ENCODE results near the gene APOLD1.
"Not testable (repeated sequence)": the region's sequence is repeated elsewhere in the genome, so short reads cannot be mapped to it uniquely, and the experiment has no call there.

APOLD1 gene

GRCh38 chr12:12799163-12799920 lies 13.9 kb downstream of the APOLD1 start:
- TF ChIP-seq CTCF (IDR thresholded peaks at IDR 0.05; ENCODE audit: borderline replicate concordance, insufficient read depth, low read depth, low read length), result no peak
- no peak overlapping the region for H3K4me3 ChIP-seq (ENCODE audit: low read depth, low read length)

DNA sequence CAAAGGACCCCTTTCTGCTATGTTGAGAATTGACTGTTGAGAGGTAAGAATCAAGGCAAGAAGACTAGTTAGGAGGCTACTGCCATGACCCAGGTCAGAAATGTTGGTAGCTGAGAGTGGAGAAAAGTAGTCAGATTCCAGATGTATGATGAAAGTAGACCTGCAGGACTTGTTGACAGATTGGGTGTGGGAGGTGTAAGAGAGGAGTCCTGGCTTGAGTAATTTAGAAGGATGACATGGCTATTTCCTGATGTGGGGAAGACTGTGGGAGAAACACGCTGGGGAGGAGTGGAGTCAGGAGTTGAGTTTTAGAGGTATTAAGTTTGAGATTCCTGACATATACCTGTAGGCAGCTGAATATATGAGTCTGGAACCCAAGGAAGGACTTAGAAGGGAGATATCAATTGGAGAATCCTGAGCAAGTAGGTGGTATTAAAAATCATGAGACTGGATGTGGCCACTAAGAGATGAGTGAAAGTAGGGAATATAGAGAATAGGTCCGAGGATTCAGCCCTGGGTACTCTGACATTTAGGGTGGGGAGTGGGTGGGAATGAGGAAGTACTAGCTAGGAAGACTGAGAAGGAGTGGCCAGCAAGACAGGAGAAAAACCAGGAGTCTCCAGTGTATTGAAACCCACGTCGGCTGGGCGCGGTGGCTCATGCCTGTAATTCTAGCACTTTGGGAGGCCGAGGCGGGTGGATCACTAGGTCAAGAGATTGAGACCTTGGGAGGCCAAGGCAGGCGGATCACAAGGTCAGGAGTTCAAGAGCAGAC lies 15.1 kb downstream of the APOLD1 start:
- no peak for TF ChIP-seq CTCF (IDR thresholded peaks at IDR 0.05; ENCODE audit: borderline replicate concordance, insufficient read depth, low read depth, low read length)
- no peak overlapping the region for H3K4me3 ChIP-seq (ENCODE audit: low read depth, low read length)

DNA sequence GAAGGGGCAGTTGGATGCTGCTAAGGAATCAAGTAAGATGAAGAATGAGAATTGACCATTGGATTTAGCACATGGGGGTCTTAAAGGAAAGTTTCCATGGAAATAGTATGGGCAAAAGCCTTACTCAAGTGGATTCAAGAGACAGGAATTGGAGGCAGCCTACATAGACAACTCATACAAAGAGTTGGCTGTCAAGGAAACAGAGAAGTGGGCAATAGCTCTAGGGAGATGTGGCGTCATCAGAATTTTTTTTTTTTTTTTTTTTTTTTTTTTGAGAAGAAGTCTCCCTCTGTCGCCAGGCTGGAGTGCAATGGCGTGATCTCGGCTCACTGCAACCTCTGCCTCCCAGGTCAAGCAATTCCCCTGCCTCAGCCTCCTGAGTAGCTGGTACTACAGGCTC lies 16.2 kb downstream of the APOLD1 start:
- H3K4me3 ChIP-seq (ENCODE audit: low read depth, low read length), result not testable (repeated sequence)

- no peak for TF ChIP-seq CTCF (IDR thresholded peaks at IDR 0.05; ENCODE audit: borderline replicate concordance, insufficient read depth, low read depth, low read length)
- no peak overlapping the region for H3K4me3 ChIP-seq (ENCODE audit: low read depth, low read length)
Observed at GRCh38 chr12:12803186-12803585, 17.7 kb downstream of the APOLD1 start.

DNA sequence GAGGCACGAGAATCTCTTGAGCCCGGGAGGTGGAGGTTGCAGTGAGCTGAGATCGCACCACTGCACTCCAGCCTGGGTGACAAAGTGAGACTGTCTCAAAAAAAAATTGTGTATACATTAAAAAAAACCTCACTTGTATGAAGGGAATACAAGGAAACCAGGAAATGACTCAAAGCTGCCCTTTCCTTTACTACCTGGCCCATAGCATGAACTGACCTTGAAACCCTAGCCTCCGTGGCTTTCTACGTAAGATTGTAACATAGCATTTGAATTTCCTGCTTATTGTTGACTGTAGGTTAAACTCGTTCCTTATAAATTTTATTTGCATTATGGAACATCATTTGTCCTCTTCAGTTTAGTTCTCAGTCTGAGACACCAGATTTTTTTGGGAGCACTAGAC lies 18.6 kb downstream of the APOLD1 start:
- no peak for TF ChIP-seq CTCF (IDR thresholded peaks at IDR 0.05; ENCODE audit: borderline replicate concordance, insufficient read depth, low read depth, low read length)
- H3K4me3 ChIP-seq (ENCODE audit: low read depth, low read length), result no peak overlapping the region

DNA sequence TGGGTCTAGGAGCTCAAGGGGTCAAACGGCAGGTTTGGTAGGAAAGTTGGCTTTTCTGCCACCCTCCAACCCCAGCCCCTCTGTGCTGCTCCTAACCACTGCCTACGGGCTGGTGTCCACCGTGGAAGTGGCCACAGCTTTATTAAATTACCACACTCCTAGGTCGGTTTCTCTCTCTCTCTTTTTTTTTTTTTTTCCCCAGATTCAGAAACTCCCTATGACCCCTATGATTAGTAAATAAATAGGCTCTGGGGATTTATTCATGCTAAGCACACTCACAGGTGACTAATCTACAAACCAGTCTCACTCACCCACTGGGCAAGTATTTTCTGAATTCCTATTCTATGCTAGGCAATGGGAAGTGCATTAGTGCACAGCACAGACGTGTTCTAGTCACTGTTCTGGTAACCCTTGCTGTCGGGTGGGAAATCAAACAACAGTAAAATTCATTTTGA lies 19.0 kb downstream of the APOLD1 start:
- no peak overlapping the region for H3K4me3 ChIP-seq (ENCODE audit: low read depth, low read length)
- no peak for TF ChIP-seq CTCF (IDR thresholded peaks at IDR 0.05; ENCODE audit: borderline replicate concordance, insufficient read depth, low read depth, low read length)

DNA sequence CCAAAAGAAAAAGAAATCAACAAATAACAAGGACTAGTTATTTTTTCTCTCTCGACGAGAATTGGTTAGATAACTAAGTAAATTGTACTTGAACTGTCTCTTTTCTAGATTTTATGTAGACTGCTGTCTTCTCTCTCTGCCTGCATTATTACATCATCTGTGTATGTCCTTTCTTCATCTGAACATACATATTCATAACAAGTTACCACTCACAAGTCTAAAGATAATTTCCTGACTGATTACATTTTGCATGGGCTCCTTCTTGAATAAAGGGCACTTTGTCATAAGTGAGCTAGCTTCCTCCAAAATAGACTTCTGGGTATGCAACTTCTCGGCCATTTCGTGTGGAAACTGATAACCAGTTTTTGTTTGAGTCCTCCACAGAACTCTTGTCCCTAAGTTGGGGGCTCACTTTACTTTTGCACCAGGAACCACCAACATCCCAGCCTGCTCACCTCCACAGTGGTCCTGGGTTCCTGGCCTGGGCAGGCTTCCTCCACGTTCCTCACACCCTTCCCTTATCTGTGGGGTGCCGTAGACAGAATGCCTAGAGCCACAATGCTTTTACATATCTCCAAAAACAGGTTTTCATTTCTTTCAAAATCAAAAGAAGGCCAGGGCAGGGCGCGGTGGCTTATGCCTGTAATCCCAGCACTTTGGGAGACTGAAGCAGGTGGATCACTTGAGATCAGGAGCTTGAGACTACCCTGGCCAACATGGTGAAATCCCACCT lies 21.5 kb downstream of the APOLD1 start:
- no peak overlapping the region for H3K4me3 ChIP-seq (ENCODE audit: low read depth, low read length)
- TF ChIP-seq CTCF (IDR thresholded peaks at IDR 0.05; ENCODE audit: borderline replicate concordance, insufficient read depth, low read depth, low read length), result no peak

DNA sequence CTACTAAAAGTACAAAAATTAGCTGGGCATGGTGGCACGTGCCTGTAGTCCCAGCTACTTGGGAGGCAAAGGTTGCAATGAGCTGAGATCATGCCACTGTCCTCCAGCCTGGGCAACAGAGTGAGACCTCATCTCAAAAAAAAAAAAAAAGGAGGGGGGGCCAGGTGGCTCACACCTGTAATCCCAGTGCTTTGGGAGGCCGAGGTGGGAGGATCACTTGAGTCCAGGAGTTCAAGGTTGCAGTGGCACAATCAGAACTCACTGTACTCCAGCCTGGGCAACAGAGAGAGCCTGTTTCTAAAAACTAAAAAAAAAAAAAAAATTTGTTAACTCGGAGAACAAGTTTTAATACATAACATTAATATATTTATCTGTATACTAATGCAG lies 22.1 kb downstream of the APOLD1 start:
- not testable (repeated sequence) for H3K4me3 ChIP-seq (ENCODE audit: low read depth, low read length)

All from GM12875 (cell line).